ENCODE measurements around the gene COX8A.

The COX8A gene

GRCh38 chr11:64021757-64022093 is 47.3 kb downstream of the COX8A start:
- DNase-seq (ENCODE audit: low spot score), result no peak

GRCh38 chr11:64022125-64022784 is 47.8 kb downstream of the COX8A start:
- DNase-seq (ENCODE audit: low spot score), result no peak

GRCh38 chr11:64023712-64024710 is 49.6 kb downstream of the COX8A start:
- no peak for DNase-seq (ENCODE audit: low spot score)

- DNase-seq (ENCODE audit: low spot score), result peak; percentile 55
Measured at GRCh38 chr11:64025205-64025604, 50.8 kb downstream of the COX8A start.
